WTC11 (cell line): ENCODE data around the gene DNAH14. TPM values are rescaled to one million over a fixed set of nuclear protein-coding genes. Genes with fewer than 3 reads are reported as not detected.
A peak's percentile ranks its signal among the peaks of the same experiment; 100 is the strongest.

Experiments
- ATAC-seq: fragments of 200-7000 bp; cut with Tn5 transposase; 2 replicates; pipeline ENCODE4 v1.10.0; 2021; ENCODE audit warnings: mild to moderate bottlenecking, moderate library complexity
- CTCF ChIA-PET: fragments of 300-600 bp; sonication (Branson Sonifier 250); formaldehyde crosslinking; loops from one replicate; lab custom pipeline; 2021; ENCODE audit warnings: antibody characterized with exemption; lab: Charles Lee
- POLR2A ChIA-PET: fragments of 350-600 bp; sonication (Branson Sonifier 250); formaldehyde crosslinking; loops from one replicate; lab custom pipeline; 2021; ENCODE audit warnings: antibody characterized with exemption; lab: Charles Lee
- DNase-seq: peaks from one replicate; pipeline ENCODE4 v3.0.0; 2021; ENCODE audit warnings: low spot score
- H3K27ac Mint-ChIP-seq: 2 replicates; pipeline ENCODE4 v1.8.0; 2021; ENCODE audit warnings: mixed read lengths
- H3K27me3 Mint-ChIP-seq: 2 replicates; pipeline ENCODE4 v1.8.0; 2021; ENCODE audit warnings: low read depth, mild to moderate bottlenecking, moderate library complexity, mixed read lengths
- H3K36me3 Mint-ChIP-seq: 2 replicates; pipeline ENCODE4 v1.8.0; 2021; ENCODE audit warnings: mixed read lengths
- H3K4me1 Mint-ChIP-seq: 2 replicates; pipeline ENCODE4 v1.8.0; 2022; ENCODE audit warnings: mixed read lengths
- H3K4me3 Mint-ChIP-seq: 2 replicates; pipeline ENCODE4 v1.8.0; 2021; ENCODE audit warnings: mild to moderate bottlenecking, moderate library complexity, mixed read lengths
- H3K9me3 Mint-ChIP-seq: 2 replicates; pipeline ENCODE4 v1.8.0; 2021; ENCODE audit warnings: mixed read lengths
- ATF3 ChIP-seq: sonication (generic); formaldehyde crosslinking; conservative IDR thresholded peaks from 2 replicates; pipeline ENCODE4 v1.8.1; 2022; ENCODE audit warnings: mild to moderate bottlenecking, missing genetic modification reagents
- CBFB ChIP-seq: sonication (generic); formaldehyde crosslinking; IDR thresholded peaks from 2 replicates; pipeline ENCODE4 v1.8.1; 2022; ENCODE audit warnings: mild to moderate bottlenecking, low read depth, missing genetic modification reagents
- CREM ChIP-seq: sonication (generic); formaldehyde crosslinking; IDR thresholded peaks from 2 replicates; pipeline ENCODE4 v1.8.1; 2022; ENCODE audit warnings: mild to moderate bottlenecking, missing genetic modification reagents, moderate library complexity
- E2F4 ChIP-seq: sonication (generic); formaldehyde crosslinking; IDR thresholded peaks from 2 replicates; pipeline ENCODE4 v1.8.1; 2022; ENCODE audit warnings: low read depth, mild to moderate bottlenecking, moderate library complexity, missing genetic modification reagents, borderline replicate concordance
- HMGA2 ChIP-seq: fragments of 250-450 bp; sonication (Bioruptor Pico); IDR thresholded peaks from 2 replicates; pipeline ENCODE4 v1.4.0; 2021; ENCODE audit warnings: mild to moderate bottlenecking, moderate library complexity
- NFATC4 ChIP-seq: fragments of 250-450 bp; sonication (Bioruptor Pico); IDR thresholded peaks from 2 replicates; pipeline ENCODE4 v1.9.0; 2021; ENCODE audit warnings: mild to moderate bottlenecking
- NR3C1 ChIP-seq: sonication (generic); formaldehyde crosslinking; conservative IDR thresholded peaks from 2 replicates; pipeline ENCODE4 v1.8.1; 2023; ENCODE audit warnings: low read depth, mild to moderate bottlenecking, missing genetic modification reagents
- ZNF121 ChIP-seq: sonication (generic); formaldehyde crosslinking; IDR thresholded peaks from 2 replicates; pipeline ENCODE4 v1.8.0; 2023; ENCODE audit warnings: missing genetic modification reagents
- ZNF219 ChIP-seq: sonication (generic); formaldehyde crosslinking; IDR thresholded peaks from 2 replicates; pipeline ENCODE4 v1.8.0; 2023; ENCODE audit warnings: missing genetic modification reagents, mild to moderate bottlenecking, borderline replicate concordance
- ZNF232 ChIP-seq: sonication (generic); formaldehyde crosslinking; IDR thresholded peaks from 2 replicates; pipeline ENCODE4 v1.8.0; 2022; ENCODE audit warnings: mild to moderate bottlenecking, missing genetic modification reagents
- ZNF671 ChIP-seq: fragments of 250-450 bp; sonication (Bioruptor Pico); IDR thresholded peaks from 2 replicates; pipeline ENCODE4 v1.8.0; 2021; ENCODE audit warnings: mild to moderate bottlenecking
- total RNA-seq: library from RNA; stranded (reverse); gene quantifications from 3 replicates; pipeline ENCODE4 v1.2.3, GENCODE V29; 2021
- TF ChIP-seq, protein P1 (sequence below): fragments of 250-450 bp; sonication (Bioruptor Pico); IDR thresholded peaks from 2 replicates; pipeline ENCODE4 v1.9.0; 2021; ENCODE audit warnings: mild to moderate bottlenecking, borderline replicate concordance
- TF ChIP-seq, protein P2 (sequence below): sonication (generic); formaldehyde crosslinking; IDR thresholded peaks from 2 replicates; pipeline ENCODE4 v1.8.0; 2022; ENCODE audit warnings: mild to moderate bottlenecking, missing genetic modification reagents
- TF ChIP-seq, protein P3 (sequence below): sonication (generic); formaldehyde crosslinking; IDR thresholded peaks from 2 replicates; pipeline ENCODE4 v1.8.0; 2022; ENCODE audit warnings: mild to moderate bottlenecking, missing genetic modification reagents
- TF ChIP-seq, protein P4 (sequence below): sonication (generic); formaldehyde crosslinking; IDR thresholded peaks from 2 replicates; pipeline ENCODE4 v1.8.0; 2022; ENCODE audit warnings: missing genetic modification reagents
- TF ChIP-seq, protein P5 (sequence below): sonication (generic); formaldehyde crosslinking; IDR thresholded peaks from 2 replicates; pipeline ENCODE4 v1.8.0; 2022; ENCODE audit warnings: mild to moderate bottlenecking, missing genetic modification reagents

Gene DNAH14
- total RNA-seq, 1 experiment from 2014 or later, result 34.1 TPM

DNA sequence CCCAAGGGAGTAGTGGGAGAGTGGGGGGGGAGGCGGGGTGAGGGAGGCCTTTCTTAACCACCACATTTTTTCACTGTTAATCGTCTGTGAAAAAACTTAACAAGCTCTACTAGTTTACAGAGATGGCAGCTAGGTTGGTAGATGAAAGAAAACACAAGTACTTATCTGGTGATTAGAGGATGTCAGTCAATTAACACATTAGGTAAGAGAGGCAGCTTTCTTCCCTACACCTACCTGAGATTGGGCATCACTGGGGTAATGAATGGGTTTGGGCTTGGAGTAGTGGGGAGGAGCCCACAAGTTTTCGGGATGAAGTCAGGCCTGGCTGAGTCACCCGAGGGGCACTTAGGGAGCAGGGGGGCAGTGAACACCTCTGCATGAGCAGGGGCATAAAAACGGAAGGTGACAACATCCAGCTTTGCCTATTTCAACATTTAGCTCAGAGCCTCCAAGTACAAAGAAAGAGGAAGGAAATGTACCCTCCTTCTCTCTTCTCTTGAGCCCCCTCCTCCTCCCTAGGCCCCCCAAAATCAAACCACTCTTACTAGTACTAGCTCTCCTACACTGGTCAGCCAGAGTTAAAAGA, 495.8 kb downstream of the DNAH14 start (continued):
- TF ChIP-seq, protein P1, sequence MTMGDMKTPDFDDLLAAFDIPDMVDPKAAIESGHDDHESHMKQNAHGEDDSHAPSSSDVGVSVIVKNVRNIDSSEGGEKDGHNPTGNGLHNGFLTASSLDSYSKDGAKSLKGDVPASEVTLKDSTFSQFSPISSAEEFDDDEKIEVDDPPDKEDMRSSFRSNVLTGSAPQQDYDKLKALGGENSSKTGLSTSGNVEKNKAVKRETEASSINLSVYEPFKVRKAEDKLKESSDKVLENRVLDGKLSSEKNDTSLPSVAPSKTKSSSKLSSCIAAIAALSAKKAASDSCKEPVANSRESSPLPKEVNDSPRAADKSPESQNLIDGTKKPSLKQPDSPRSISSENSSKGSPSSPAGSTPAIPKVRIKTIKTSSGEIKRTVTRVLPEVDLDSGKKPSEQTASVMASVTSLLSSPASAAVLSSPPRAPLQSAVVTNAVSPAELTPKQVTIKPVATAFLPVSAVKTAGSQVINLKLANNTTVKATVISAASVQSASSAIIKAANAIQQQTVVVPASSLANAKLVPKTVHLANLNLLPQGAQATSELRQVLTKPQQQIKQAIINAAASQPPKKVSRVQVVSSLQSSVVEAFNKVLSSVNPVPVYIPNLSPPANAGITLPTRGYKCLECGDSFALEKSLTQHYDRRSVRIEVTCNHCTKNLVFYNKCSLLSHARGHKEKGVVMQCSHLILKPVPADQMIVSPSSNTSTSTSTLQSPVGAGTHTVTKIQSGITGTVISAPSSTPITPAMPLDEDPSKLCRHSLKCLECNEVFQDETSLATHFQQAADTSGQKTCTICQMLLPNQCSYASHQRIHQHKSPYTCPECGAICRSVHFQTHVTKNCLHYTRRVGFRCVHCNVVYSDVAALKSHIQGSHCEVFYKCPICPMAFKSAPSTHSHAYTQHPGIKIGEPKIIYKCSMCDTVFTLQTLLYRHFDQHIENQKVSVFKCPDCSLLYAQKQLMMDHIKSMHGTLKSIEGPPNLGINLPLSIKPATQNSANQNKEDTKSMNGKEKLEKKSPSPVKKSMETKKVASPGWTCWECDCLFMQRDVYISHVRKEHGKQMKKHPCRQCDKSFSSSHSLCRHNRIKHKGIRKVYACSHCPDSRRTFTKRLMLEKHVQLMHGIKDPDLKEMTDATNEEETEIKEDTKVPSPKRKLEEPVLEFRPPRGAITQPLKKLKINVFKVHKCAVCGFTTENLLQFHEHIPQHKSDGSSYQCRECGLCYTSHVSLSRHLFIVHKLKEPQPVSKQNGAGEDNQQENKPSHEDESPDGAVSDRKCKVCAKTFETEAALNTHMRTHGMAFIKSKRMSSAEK (CRISPR knock-in tag), result no peak
- TF ChIP-seq CBFB (CRISPR knock-in tag) (no peak), NFATC4 (CRISPR knock-in tag) (no peak)

GRCh38 chr1:225426395-225427234, 497.1 kb downstream of the DNAH14 start:
- ATAC-seq, result no peak
- DNase-seq, result no peak
- peaks cover 30% of the 10 kb centered on the region for H3K27me3 Mint-ChIP-seq
- peaks cover 10% of the 10 kb centered on the region for H3K9me3 Mint-ChIP-seq
- peaks cover 57% of the 10 kb centered on the region for H3K4me1 Mint-ChIP-seq
- CTCF ChIA-PET, result interaction anchor here (0.7 kb wide), 1 partner anchor 699 kb away, joined by 3 read pairs; no protein-coding TSS in a partner anchor
- peaks cover 16% of the 10 kb centered on the region for H3K36me3 Mint-ChIP-seq
- POLR2A ChIA-PET, result no interaction called here
- H3K4me3 Mint-ChIP-seq, result peak overlapping the region; percentile 73
- H3K27ac Mint-ChIP-seq, result no peak overlapping the region
- TF ChIP-seq ZNF121 (no peak), ATF3 (CRISPR knock-in tag) (no peak), ZNF219 (CRISPR knock-in tag) (0 out of 2 replicates have a peak, but pooled peaks have one; percentile 37), ZNF232 (CRISPR knock-in tag) (no peak), CREM (CRISPR knock-in tag) (no peak), ZNF671 (CRISPR knock-in tag) (no peak), NR3C1 (CRISPR knock-in tag) (no peak), E2F4 (CRISPR knock-in tag) (no peak), HMGA2 (CRISPR knock-in tag) (no peak)
- TF ChIP-seq, protein P2, sequence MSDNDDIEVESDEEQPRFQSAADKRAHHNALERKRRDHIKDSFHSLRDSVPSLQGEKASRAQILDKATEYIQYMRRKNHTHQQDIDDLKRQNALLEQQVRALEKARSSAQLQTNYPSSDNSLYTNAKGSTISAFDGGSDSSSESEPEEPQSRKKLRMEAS (CRISPR knock-in tag), result peak; percentile 72
- TF ChIP-seq, protein P3, sequence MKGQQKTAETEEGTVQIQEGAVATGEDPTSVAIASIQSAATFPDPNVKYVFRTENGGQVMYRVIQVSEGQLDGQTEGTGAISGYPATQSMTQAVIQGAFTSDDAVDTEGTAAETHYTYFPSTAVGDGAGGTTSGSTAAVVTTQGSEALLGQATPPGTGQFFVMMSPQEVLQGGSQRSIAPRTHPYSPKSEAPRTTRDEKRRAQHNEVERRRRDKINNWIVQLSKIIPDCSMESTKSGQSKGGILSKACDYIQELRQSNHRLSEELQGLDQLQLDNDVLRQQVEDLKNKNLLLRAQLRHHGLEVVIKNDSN (CRISPR knock-in tag), result 0 out of 2 replicates have a peak, but pooled peaks have one; percentile 13
- TF ChIP-seq, protein P4, sequence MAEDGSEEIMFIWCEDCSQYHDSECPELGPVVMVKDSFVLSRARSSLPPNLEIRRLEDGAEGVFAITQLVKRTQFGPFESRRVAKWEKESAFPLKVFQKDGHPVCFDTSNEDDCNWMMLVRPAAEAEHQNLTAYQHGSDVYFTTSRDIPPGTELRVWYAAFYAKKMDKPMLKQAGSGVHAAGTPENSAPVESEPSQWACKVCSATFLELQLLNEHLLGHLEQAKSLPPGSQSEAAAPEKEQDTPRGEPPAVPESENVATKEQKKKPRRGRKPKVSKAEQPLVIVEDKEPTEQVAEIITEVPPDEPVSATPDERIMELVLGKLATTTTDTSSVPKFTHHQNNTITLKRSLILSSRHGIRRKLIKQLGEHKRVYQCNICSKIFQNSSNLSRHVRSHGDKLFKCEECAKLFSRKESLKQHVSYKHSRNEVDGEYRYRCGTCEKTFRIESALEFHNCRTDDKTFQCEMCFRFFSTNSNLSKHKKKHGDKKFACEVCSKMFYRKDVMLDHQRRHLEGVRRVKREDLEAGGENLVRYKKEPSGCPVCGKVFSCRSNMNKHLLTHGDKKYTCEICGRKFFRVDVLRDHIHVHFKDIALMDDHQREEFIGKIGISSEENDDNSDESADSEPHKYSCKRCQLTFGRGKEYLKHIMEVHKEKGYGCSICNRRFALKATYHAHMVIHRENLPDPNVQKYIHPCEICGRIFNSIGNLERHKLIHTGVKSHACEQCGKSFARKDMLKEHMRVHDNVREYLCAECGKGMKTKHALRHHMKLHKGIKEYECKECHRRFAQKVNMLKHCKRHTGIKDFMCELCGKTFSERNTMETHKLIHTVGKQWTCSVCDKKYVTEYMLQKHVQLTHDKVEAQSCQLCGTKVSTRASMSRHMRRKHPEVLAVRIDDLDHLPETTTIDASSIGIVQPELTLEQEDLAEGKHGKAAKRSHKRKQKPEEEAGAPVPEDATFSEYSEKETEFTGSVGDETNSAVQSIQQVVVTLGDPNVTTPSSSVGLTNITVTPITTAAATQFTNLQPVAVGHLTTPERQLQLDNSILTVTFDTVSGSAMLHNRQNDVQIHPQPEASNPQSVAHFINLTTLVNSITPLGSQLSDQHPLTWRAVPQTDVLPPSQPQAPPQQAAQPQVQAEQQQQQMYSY (CRISPR knock-in tag), result no peak
- TF ChIP-seq, protein P5, sequence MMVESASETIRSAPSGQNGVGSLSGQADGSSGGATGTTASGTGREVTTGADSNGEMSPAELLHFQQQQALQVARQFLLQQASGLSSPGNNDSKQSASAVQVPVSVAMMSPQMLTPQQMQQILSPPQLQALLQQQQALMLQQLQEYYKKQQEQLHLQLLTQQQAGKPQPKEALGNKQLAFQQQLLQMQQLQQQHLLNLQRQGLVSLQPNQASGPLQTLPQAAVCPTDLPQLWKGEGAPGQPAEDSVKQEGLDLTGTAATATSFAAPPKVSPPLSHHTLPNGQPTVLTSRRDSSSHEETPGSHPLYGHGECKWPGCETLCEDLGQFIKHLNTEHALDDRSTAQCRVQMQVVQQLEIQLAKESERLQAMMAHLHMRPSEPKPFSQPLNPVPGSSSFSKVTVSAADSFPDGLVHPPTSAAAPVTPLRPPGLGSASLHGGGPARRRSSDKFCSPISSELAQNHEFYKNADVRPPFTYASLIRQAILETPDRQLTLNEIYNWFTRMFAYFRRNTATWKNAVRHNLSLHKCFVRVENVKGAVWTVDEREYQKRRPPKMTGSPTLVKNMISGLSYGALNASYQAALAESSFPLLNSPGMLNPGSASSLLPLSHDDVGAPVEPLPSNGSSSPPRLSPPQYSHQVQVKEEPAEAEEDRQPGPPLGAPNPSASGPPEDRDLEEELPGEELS, result 0 out of 2 replicates have a peak, but pooled peaks have one; percentile 37
